Measurements from ENCODE around the gene AGBL1.
"Not testable (repeated sequence)": the region's sequence is repeated elsewhere in the genome, so short reads cannot be mapped to it uniquely, and the experiment has no call there.

The AGBL1 gene

GRCh38 chr15:86877171-86877631 is 797.5 kb downstream of the AGBL1 start:
- H3K4me3 ChIP-seq (ENCODE audit: low read depth, low read length) = no peak overlapping the region
- DNase-seq (ENCODE audit: low read depth, low spot score) = no peak
- in situ Hi-C loops (cut with HindIII; ENCODE audit: low sequenced_read_pairs) = no loop called here
- no peak for TF ChIP-seq CTCF (IDR thresholded peaks at IDR 0.05; ENCODE audit: low read depth, low read length)

GRCh38 chr15:86878844-86879243 is 799.2 kb downstream of the AGBL1 start:
- in situ Hi-C loops (cut with HindIII; ENCODE audit: low sequenced_read_pairs); H3K4me3 ChIP-seq (ENCODE audit: low read depth, low read length); DNase-seq (ENCODE audit: low read depth, low spot score): not testable (repeated sequence)

- DNase-seq (ENCODE audit: low read depth, low spot score) = no peak
- no peak for TF ChIP-seq CTCF (IDR thresholded peaks at IDR 0.05; ENCODE audit: low read depth, low read length)
- in situ Hi-C loops (cut with HindIII; ENCODE audit: low sequenced_read_pairs) = no loop called here
- H3K4me3 ChIP-seq (ENCODE audit: low read depth, low read length) = no peak overlapping the region
These were observed 799.9 kb downstream of the AGBL1 start for GRCh38 chr15:86879250-86880229.

GRCh38 chr15:86885616-86886015 is 805.9 kb downstream of the AGBL1 start:
- TF ChIP-seq CTCF (IDR thresholded peaks at IDR 0.05; ENCODE audit: low read depth, low read length) = no peak
- DNase-seq (ENCODE audit: low read depth, low spot score) = no peak
- no peak overlapping the region for H3K4me3 ChIP-seq (ENCODE audit: low read depth, low read length)
- in situ Hi-C loops (cut with HindIII; ENCODE audit: low sequenced_read_pairs) = no loop called here

GRCh38 chr15:86892774-86893449 is 813.2 kb downstream of the AGBL1 start:
- no peak overlapping the region for H3K4me3 ChIP-seq (ENCODE audit: low read depth, low read length)
- peak; percentile 80 for DNase-seq (ENCODE audit: low read depth, low spot score)
- TF ChIP-seq CTCF (IDR thresholded peaks at IDR 0.05; ENCODE audit: low read depth, low read length) = no peak
- in situ Hi-C loops (cut with HindIII; ENCODE audit: low sequenced_read_pairs) = no loop called here

- no peak for DNase-seq (ENCODE audit: low read depth, low spot score)
- TF ChIP-seq CTCF (IDR thresholded peaks at IDR 0.05; ENCODE audit: low read depth, low read length) = no peak
- no peak overlapping the region for H3K4me3 ChIP-seq (ENCODE audit: low read depth, low read length)
- in situ Hi-C loops (cut with HindIII; ENCODE audit: low sequenced_read_pairs) = no loop called here
These were observed 814.6 kb downstream of the AGBL1 start for GRCh38 chr15:86894269-86894668.

Data from astrocyte of the spinal cord (primary cell).